Measurements from ENCODE around the gene NFE2L1.

GRCh38 chr17:48038687-48039086 lies 9.5 kb upstream of the NFE2L1 start:
- no peak for TF ChIP-seq CTCF (IDR thresholded peaks at IDR 0.05; ENCODE audit: control extremely low read depth in 1 of 3, insufficient read depth in 1 of 3, low read depth in 1 of 3, low read length in 3 of 3)
- no peak for TF ChIP-seq ATF2 (IDR thresholded peaks at IDR 0.05; ENCODE audit: low read length)
- TF ChIP-seq JUND (IDR thresholded peaks at IDR 0.05; ENCODE audit: low read length): no peak
- TF ChIP-seq SIN3A (conservative IDR thresholded peaks at IDR 0.05 in 1 of 2, IDR thresholded peaks at IDR 0.05 in 1 of 2; ENCODE audit: low read depth in 1 of 2, low read length in 2 of 2): no peak
- no peak for TF ChIP-seq POLR2AphosphoS5 (IDR thresholded peaks at IDR 0.05; ENCODE audit: low read depth, low read length)
- TF ChIP-seq TEAD4 (IDR thresholded peaks at IDR 0.05; ENCODE audit: low read depth, low read length): no peak
- TF ChIP-seq RFX5 (IDR thresholded peaks at IDR 0.05; ENCODE audit: borderline replicate concordance, low read depth, low read length): no peak
- TF ChIP-seq GTF2F1 (IDR thresholded peaks at IDR 0.05; ENCODE audit: borderline replicate concordance, low read depth, low read length): no peak
- no peak for TF ChIP-seq YY1 (IDR thresholded peaks at IDR 0.05; ENCODE audit: low read depth, low read length)
- TF ChIP-seq EZH2 (IDR thresholded peaks at IDR 0.05; ENCODE audit: low read depth, low read length, severe bottlenecking): no peak

Measured in H1 (cell line).